Lower lobe of right lung (tissue), 2 donors: Measurements from ENCODE around the gene GGACT. TPM values are rescaled to one million over a fixed set of nuclear protein-coding genes. Genes with fewer than 3 reads are reported as not detected.

ENCODE experiments used
- ATAC-seq, 2 donors: fragments of 200-7000 bp; cut with Tn5 transposase; one replicate each; pipeline ENCODE4 v1.9.1; 2020 to 2022; ENCODE audit warnings: mild to moderate bottlenecking in 2 of 2, moderate library complexity in 2 of 2
- DNase-seq: peaks from one replicate; pipeline ENCODE4 v3.0.0-alpha.2; 2020
- H3K27ac ChIP-seq: fragments of 200-600 bp; one replicate; pipeline ENCODE4 v1.8.0; 2022
- H3K27me3 ChIP-seq: fragments of 200-600 bp; one replicate; pipeline ENCODE4 v1.8.0; 2022; ENCODE audit warnings: low read depth
- H3K36me3 ChIP-seq: fragments of 200-600 bp; one replicate; pipeline ENCODE4 v1.8.0; 2022; ENCODE audit warnings: mild to moderate bottlenecking
- H3K4me1 ChIP-seq: fragments of 200-600 bp; one replicate; pipeline ENCODE4 v1.8.0; 2022
- H3K4me3 ChIP-seq: fragments of 200-600 bp; one replicate; pipeline ENCODE4 v1.8.0; 2022; ENCODE audit warnings: mild to moderate bottlenecking
- H3K9me3 ChIP-seq: fragments of 200-600 bp; one replicate; pipeline ENCODE4 v1.8.0; 2022
- CTCF ChIP-seq: fragments of 200-600 bp; IDR thresholded peaks from one replicate; pipeline ENCODE4 v1.8.0; 2022; ENCODE audit warnings: antibody characterized with exemption, mild to moderate bottlenecking
- intact Hi-C: fragments of 100-400 bp; cut with DNase I; formaldehyde crosslinking; loops from one replicate; pipeline ENCODE4 v1.11.0; 2022
- total RNA-seq: library from RNA; stranded (reverse); fragmentation: NEBNext Ultra II Directional; extraction: Animal tissue kit (Norgen Biotek cat#: 25700); gene quantifications from one replicate; pipeline ENCODE4 v1.2.1, GENCODE V29; 2021
- donor health status: DM: no; HTN: yes; CAD: no; lungs with severe emphysema.

GGACT gene
- total RNA-seq, 1 donor from 2014 or later: 3.4 TPM

- intact Hi-C loops: no loop called here
- no peaks in the 10 kb centered on the region for H3K4me1 ChIP-seq
- H3K27me3 ChIP-seq: no peaks in the 10 kb centered on the region
- no peaks in the 10 kb centered on the region for H3K9me3 ChIP-seq
- no peaks in the 10 kb centered on the region for H3K36me3 ChIP-seq
- TF ChIP-seq CTCF: no peak
- ATAC-seq: no peak
- DNase-seq: no peak
- no peak overlapping the region for H3K27ac ChIP-seq
- no peak overlapping the region for H3K4me3 ChIP-seq
Observed at GRCh38 chr13:100537486-100537885, 51.1 kb downstream of the GGACT start.

DNA sequence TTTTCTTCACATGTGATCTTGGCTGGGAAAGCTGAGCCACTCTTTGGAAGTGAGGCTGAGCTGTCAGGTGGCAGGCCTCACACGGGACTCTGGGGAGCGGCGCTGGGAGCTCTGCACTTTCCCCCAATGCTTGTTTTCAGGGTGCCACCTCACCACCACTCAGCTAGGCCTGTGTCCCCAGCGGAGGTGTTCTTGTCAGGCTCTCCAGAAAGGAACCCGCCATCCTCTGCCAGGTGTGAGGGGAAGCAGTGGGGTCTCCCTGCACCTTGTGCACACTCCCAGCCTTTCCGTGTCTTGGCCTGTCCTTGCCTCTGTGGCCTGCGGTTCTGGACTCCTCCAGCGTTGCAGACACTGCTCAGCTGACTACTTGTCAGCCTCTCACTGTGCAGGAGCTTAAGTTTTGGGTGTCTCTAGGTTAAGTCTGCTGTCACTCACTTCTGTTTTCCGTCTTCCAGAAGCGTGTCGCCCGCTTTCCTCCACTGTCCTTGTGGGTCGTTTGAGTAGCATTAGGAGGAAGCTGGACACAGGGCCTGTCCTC, 51.9 kb downstream of the GGACT start:
- no peaks in the 10 kb centered on the region for H3K4me1 ChIP-seq
- DNase-seq (no peak), ATAC-seq (no peak)
- no peak overlapping the region for H3K27ac ChIP-seq
- H3K36me3 ChIP-seq: no peaks in the 10 kb centered on the region
- no peaks in the 10 kb centered on the region for H3K27me3 ChIP-seq
- intact Hi-C loops: no loop called here
- no peaks in the 10 kb centered on the region for H3K9me3 ChIP-seq
- TF ChIP-seq CTCF: no peak
- H3K4me3 ChIP-seq: no peak overlapping the region

- Histone ChIP-seq H3K4me1 (no peaks in the 10 kb centered on the region), H3K27me3 (no peaks in the 10 kb centered on the region), H3K4me3 (no peak overlapping the region), H3K9me3 (no peaks in the 10 kb centered on the region), H3K36me3 (peaks cover 8% of the 10 kb centered on the region), H3K27ac (no peak overlapping the region)
- TF ChIP-seq CTCF: no peak
- intact Hi-C loops: no loop called here
- ATAC-seq (no peak), DNase-seq (no peak)
Observed at GRCh38 chr13:100535426-100536135, 53.0 kb downstream of the GGACT start.

- ATAC-seq (no peak), DNase-seq (no peak)
- no peak overlapping the region for H3K4me3 ChIP-seq
- H3K27me3 ChIP-seq: no peaks in the 10 kb centered on the region
- H3K36me3 ChIP-seq: peaks cover 8% of the 10 kb centered on the region
- H3K9me3 ChIP-seq: no peaks in the 10 kb centered on the region
- no peak overlapping the region for H3K27ac ChIP-seq
- no peaks in the 10 kb centered on the region for H3K4me1 ChIP-seq
- intact Hi-C loops: no loop called here
- no peak for TF ChIP-seq CTCF
Observed at GRCh38 chr13:100534911-100535310, 53.7 kb downstream of the GGACT start.

- Histone ChIP-seq H3K4me1 (no peaks in the 10 kb centered on the region), H3K27ac (no peak overlapping the region), H3K36me3 (peaks cover 8% of the 10 kb centered on the region), H3K9me3 (no peaks in the 10 kb centered on the region), H3K4me3 (no peak overlapping the region), H3K27me3 (no peaks in the 10 kb centered on the region)
- no peak for DNase-seq
- TF ChIP-seq CTCF: no peak
- intact Hi-C loops: no loop called here
- ATAC-seq: no peak
Observed at GRCh38 chr13:100534147-100534843, 54.3 kb downstream of the GGACT start.
